IPS-20b (cell line): Measurements from ENCODE around the gene PARP6.

ENCODE experiments used
- H3K27ac ChIP-seq: one replicate; pipeline ENCODE4 v1.5.1; 2013; ENCODE audit warnings: low read length
- H3K27me3 ChIP-seq: 2 replicates; pipeline ENCODE4 v1.6.1; 2013; ENCODE audit warnings: mild to moderate bottlenecking, low read length, inconsistent platforms; ENCODE audit not compliant: insufficient read depth
- H3K36me3 ChIP-seq: 2 replicates; pipeline ENCODE4 v1.6.1; 2013; ENCODE audit warnings: low read depth, mild to moderate bottlenecking, inconsistent platforms, low read length, moderate library complexity; ENCODE audit not compliant: insufficient read depth
- H3K4me1 ChIP-seq: 2 replicates; pipeline ENCODE4 v1.6.1; 2013; ENCODE audit warnings: mild to moderate bottlenecking, control low read depth, inconsistent platforms, low read length, moderate library complexity; ENCODE audit not compliant: insufficient read depth
- H3K4me3 ChIP-seq: 2 replicates; pipeline ENCODE4 v1.5.1; 2013; ENCODE audit warnings: mild to moderate bottlenecking, low read length, inconsistent platforms
- H3K9ac ChIP-seq: 2 replicates; pipeline ENCODE4 v1.6.1; 2013; ENCODE audit warnings: low read depth, mild to moderate bottlenecking, inconsistent platforms, low read length, moderate library complexity
- H3K9me3 ChIP-seq: 2 replicates; pipeline ENCODE4 v1.6.1; 2013; ENCODE audit warnings: mild to moderate bottlenecking, low read depth, low read length, inconsistent platforms; ENCODE audit not compliant: insufficient read depth

Gene PARP6

GRCh38 chr15:72272213-72272996 is at the start of gene PARP6:
PARP6 (minus strand) TSS chr15:72272554; CDS start chr15:72267477, 5,077 bp downstream.
- peaks cover 3% of the 10 kb centered on the region; the same call in 1 of the 2 replicates for H3K4me1 ChIP-seq
- no peaks in the 10 kb centered on the region for H3K9me3 ChIP-seq
- H3K4me3 ChIP-seq, result peak within 1 kb of the TSS; percentile 87
- H3K27me3 ChIP-seq, result peaks cover 20% of the 10 kb centered on the region
- peak within 1 kb of the TSS; percentile 69; the same call in 1 of the 2 replicates for H3K9ac ChIP-seq
- peak within 1 kb of the TSS; percentile 39 for H3K27ac ChIP-seq
- peaks cover 15% of the 10 kb centered on the region for H3K36me3 ChIP-seq

- Histone ChIP-seq H3K4me3 (peak within 1 kb of the TSS; percentile 81), H3K9me3 (peaks cover 3% of the 10 kb centered on the region; the same call in 1 of the 2 replicates), H3K9ac (peak within 1 kb of the TSS; percentile 26; the same call in 1 of the 2 replicates), H3K27me3 (peaks cover 59% of the 10 kb centered on the region), H3K4me1 (no peaks in the 10 kb centered on the region), H3K27ac (no peak within 1 kb of the TSS), H3K36me3 (no peaks in the 10 kb centered on the region)
Observed at GRCh38 chr15:72319985-72320671, 47.8 kb upstream of the PARP6 start, which contains the start of gene CELF6. CELF6 (minus strand) TSS chr15:72320157; CDS start chr15:72319874, 283 bp downstream.

- no peak overlapping the region; the same call in 1 of the 2 replicates for H3K4me3 ChIP-seq
- H3K9ac ChIP-seq, result no peak overlapping the region
- H3K4me1 ChIP-seq, result no peaks in the 10 kb centered on the region
- no peak overlapping the region for H3K27ac ChIP-seq
- no peaks in the 10 kb centered on the region for H3K36me3 ChIP-seq
- H3K27me3 ChIP-seq, result peaks cover 62% of the 10 kb centered on the region
- peaks cover 2% of the 10 kb centered on the region; the same call in 1 of the 2 replicates for H3K9me3 ChIP-seq
Observed at GRCh38 chr15:72319360-72319984, 47.1 kb upstream of the PARP6 start.

- H3K4me3 ChIP-seq, result no peak overlapping the region
- H3K27me3 ChIP-seq, result peaks cover 62% of the 10 kb centered on the region
- H3K9ac ChIP-seq, result no peak overlapping the region
- no peaks in the 10 kb centered on the region for H3K4me1 ChIP-seq
- H3K9me3 ChIP-seq, result no peaks in the 10 kb centered on the region
- H3K27ac ChIP-seq, result no peak overlapping the region
- H3K36me3 ChIP-seq, result no peaks in the 10 kb centered on the region
Observed at GRCh38 chr15:72318408-72318942, 46.1 kb upstream of the PARP6 start.

- H3K4me1 ChIP-seq, result no peaks in the 10 kb centered on the region
- H3K36me3 ChIP-seq, result no peaks in the 10 kb centered on the region
- no peaks in the 10 kb centered on the region for H3K9me3 ChIP-seq
- H3K27ac ChIP-seq, result no peak overlapping the region
- no peak overlapping the region for H3K9ac ChIP-seq
- no peak overlapping the region for H3K4me3 ChIP-seq
- H3K27me3 ChIP-seq, result peaks cover 60% of the 10 kb centered on the region
Observed at GRCh38 chr15:72315706-72316370, 43.5 kb upstream of the PARP6 start.

GRCh38 chr15:72313881-72314280 is 41.5 kb upstream of the PARP6 start:
- H3K9me3 ChIP-seq, result no peaks in the 10 kb centered on the region
- no peak overlapping the region for H3K4me3 ChIP-seq
- H3K27me3 ChIP-seq, result peaks cover 60% of the 10 kb centered on the region
- no peak overlapping the region for H3K9ac ChIP-seq
- no peak overlapping the region for H3K27ac ChIP-seq
- H3K4me1 ChIP-seq, result no peaks in the 10 kb centered on the region
- H3K36me3 ChIP-seq, result no peaks in the 10 kb centered on the region

GRCh38 chr15:72313448-72313840 is 41.1 kb upstream of the PARP6 start:
- H3K27me3 ChIP-seq, result peaks cover 57% of the 10 kb centered on the region
- H3K9ac ChIP-seq, result no peak overlapping the region

GRCh38 chr15:72312605-72313447 is 40.5 kb upstream of the PARP6 start:
- no peaks in the 10 kb centered on the region for H3K36me3 ChIP-seq
- H3K27me3 ChIP-seq, result peaks cover 56% of the 10 kb centered on the region
- no peak overlapping the region for H3K9ac ChIP-seq
- H3K9me3 ChIP-seq, result no peaks in the 10 kb centered on the region
- no peak overlapping the region for H3K4me3 ChIP-seq
- no peak overlapping the region for H3K27ac ChIP-seq
- H3K4me1 ChIP-seq, result no peaks in the 10 kb centered on the region

More at GRCh38 chr15:72313448-72313840, 41.1 kb upstream of the PARP6 start:
- no peak overlapping the region for H3K27ac ChIP-seq
- no peaks in the 10 kb centered on the region for H3K36me3 ChIP-seq
- no peaks in the 10 kb centered on the region for H3K9me3 ChIP-seq
- no peaks in the 10 kb centered on the region for H3K4me1 ChIP-seq
- no peak overlapping the region for H3K4me3 ChIP-seq

GRCh38 chr15:72307026-72307425 is 34.7 kb upstream of the PARP6 start:
- no peaks in the 10 kb centered on the region for H3K36me3 ChIP-seq
- no peak overlapping the region for H3K27ac ChIP-seq
- no peaks in the 10 kb centered on the region for H3K4me1 ChIP-seq
- H3K9me3 ChIP-seq, result no peaks in the 10 kb centered on the region
- H3K27me3 ChIP-seq, result peaks cover 50% of the 10 kb centered on the region
- H3K9ac ChIP-seq, result no peak overlapping the region
- H3K4me3 ChIP-seq, result no peak overlapping the region

GRCh38 chr15:72306211-72306785 is 33.9 kb upstream of the PARP6 start:
- no peaks in the 10 kb centered on the region for H3K4me1 ChIP-seq
- H3K9me3 ChIP-seq, result no peaks in the 10 kb centered on the region
- H3K4me3 ChIP-seq, result no peak overlapping the region
- H3K27ac ChIP-seq, result no peak overlapping the region
- H3K36me3 ChIP-seq, result no peaks in the 10 kb centered on the region
- H3K9ac ChIP-seq, result no peak overlapping the region
- H3K27me3 ChIP-seq, result peaks cover 45% of the 10 kb centered on the region
